Measurements from ENCODE around the gene B4GALT6. TPM values are rescaled to one million over a fixed set of nuclear protein-coding genes. Genes with fewer than 3 reads are reported as not detected.

The B4GALT6 gene
- total and polyA plus RNA-seq, 2 of the 8 experiments (the other 6 are each of a cell fraction or from before 2014, with no cell fraction given): 6.3 to 41.5 TPM

GRCh38 chr18:31631526-31631925, 52.9 kb downstream of the B4GALT6 start:
- no peak overlapping the region for H2BK20ac ChIP-seq (ENCODE audit: low read length)
- H3K18ac ChIP-seq (ENCODE audit: extremely low read depth, low read length): no peak overlapping the region
- H2BK120ac ChIP-seq (replicated peaks; ENCODE audit: low read depth, low read length): no peak overlapping the region
- no peak overlapping the region for H3K23ac ChIP-seq (ENCODE audit: insufficient read length)
- H3K4ac ChIP-seq (replicated peaks; ENCODE audit: insufficient read length, low read depth, low read length): no peak overlapping the region
- no peak overlapping the region for H2BK15ac ChIP-seq (ENCODE audit: low read length)
- H3K23me2 ChIP-seq (ENCODE audit: low read depth, low read length): no peaks in the 10 kb centered on the region
- no peaks in the 10 kb centered on the region for H4K20me1 ChIP-seq (replicated peaks in 1 of 2; ENCODE audit: control insufficient read depth in 1 of 2, insufficient read depth in 2 of 2, low read length in 2 of 2)
- ChIA-PET POLR2A (ENCODE audit: partially characterized antibody) (no interaction called here), CTCF (ENCODE audit: partially characterized antibody) (interaction anchor here (0.7 kb wide), 1 partner anchor 35 kb away, joined by 3 read pairs; no protein-coding TSS in a partner anchor)
- no peak overlapping the region for H3K27ac ChIP-seq (ENCODE audit: low read depth, low read length)
- H3K4me3 ChIP-seq (ENCODE audit: extremely low read depth in 1 of 4, insufficient read depth in 2 of 4, low read depth in 3 of 4, low read length in 4 of 4): no peak overlapping the region
- H3K27me3 ChIP-seq (replicated peaks in 1 of 4; ENCODE audit: control insufficient read depth in 3 of 4, extremely low read depth in 1 of 4, insufficient read depth in 3 of 4, low read length in 3 of 4): no peaks in the 10 kb centered on the region
- no peaks in the 10 kb centered on the region for H3K4me1 ChIP-seq (replicated peaks in 1 of 4; ENCODE audit: control insufficient read depth in 3 of 4, insufficient read depth in 4 of 4, low read length in 3 of 4)
- H4K8ac ChIP-seq (ENCODE audit: extremely low read depth, insufficient read depth, low read length): no peak overlapping the region
- H3K36me3 ChIP-seq (ENCODE audit: control insufficient read depth in 2 of 4, insufficient read depth in 4 of 4, low read length in 3 of 4): peaks cover 0 to 17% (median 5%) of the 10 kb centered on the region in 4 experiments; a peak in 3 of 8 replicates
- no peak overlapping the region for H3K56ac ChIP-seq (replicated peaks; ENCODE audit: insufficient read length, low read depth, low read length)
- no peaks in the 10 kb centered on the region for H3K79me1 ChIP-seq (ENCODE audit: low read depth, low read length)
- H3K14ac ChIP-seq (ENCODE audit: insufficient read length): no peak overlapping the region
- no peak overlapping the region for H3K4me2 ChIP-seq (ENCODE audit: insufficient read depth in 1 of 2, low read depth in 2 of 2, low read length in 2 of 2)
- WGBS, 2 experiments (ENCODE audit: extremely low coverage in 1 of 2, insufficient coverage in 1 of 2, insufficient read length in 1 of 2, insufficient replicate concordance in 2 of 2, low coverage in 1 of 2, low lambda C conversion rate in 2 of 2, missing lambda C conversion rate in 1 of 2): 92% methylated on average over 1 of the region's 1 CpG; no CpG with 5 or more reads in 1 of the 2 experiments
- no peak overlapping the region for H2BK12ac ChIP-seq (ENCODE audit: low read depth, low read length)
- H2AFZ ChIP-seq (ENCODE audit: low read length): no peak overlapping the region
- no peaks in the 10 kb centered on the region for H3K79me2 ChIP-seq (ENCODE audit: control insufficient read depth in 1 of 2, insufficient read depth in 2 of 2, low read length in 2 of 2)
- peaks cover 5 to 10% of the 10 kb centered on the region in 2 experiments for H3K9me3 ChIP-seq (ENCODE audit: insufficient read depth in 2 of 2, low read depth in 1 of 2, low read length in 1 of 2)
- no peak overlapping the region for H4K5ac ChIP-seq (ENCODE audit: insufficient read length, low read depth, low read length)
- no peak overlapping the region for H3K9ac ChIP-seq (replicated peaks in 1 of 4; ENCODE audit: extremely low read depth in 1 of 4, low read depth in 3 of 4, low read length in 3 of 4)
- no peak overlapping the region for H4K91ac ChIP-seq (replicated peaks; ENCODE audit: insufficient read length, low read length)
- H2AK5ac ChIP-seq (ENCODE audit: low read depth, low read length): no peak overlapping the region
- DNase-seq (ENCODE audit: low read depth in 1 of 2, low spot score in 2 of 2) (no peak), FAIRE-seq (no peak)
- H2BK5ac ChIP-seq (ENCODE audit: low read depth, low read length): no peak overlapping the region
- TF ChIP-seq KDM1A (IDR thresholded peaks at IDR 0.05; ENCODE audit: borderline replicate concordance, low read length) (no peak), CBX8 (IDR thresholded peaks at IDR 0.05; ENCODE audit: borderline replicate concordance, low read depth, low read length) (no peak), RNF2 (IDR thresholded peaks at IDR 0.05; ENCODE audit: borderline replicate concordance, low read depth, low read length, missing control alignments, poor library complexity, severe bottlenecking) (no peak), EP300 (IDR thresholded peaks at IDR 0.05; ENCODE audit: borderline replicate concordance in 1 of 2, low read depth in 2 of 2, low read length in 2 of 2) (no peak), KDM5A (IDR thresholded peaks at IDR 0.05; ENCODE audit: low read length) (no peak), GABPA (IDR thresholded peaks at IDR 0.05; ENCODE audit: borderline replicate concordance, insufficient read depth, low read length) (no peak), MAX (IDR thresholded peaks at IDR 0.05) (no peak), CTCF (IDR thresholded peaks at IDR 0.05; ENCODE audit: control extremely low read depth in 1 of 3, insufficient read depth in 1 of 3, low read depth in 1 of 3, low read length in 3 of 3) (no peak), BRCA1 (IDR thresholded peaks at IDR 0.05; ENCODE audit: low read depth, low read length) (no peak), RXRA (IDR thresholded peaks at IDR 0.05; ENCODE audit: insufficient read depth, low read depth, low read length) (no peak), ASH2L (IDR thresholded peaks at IDR 0.05; ENCODE audit: low read length) (no peak)

Data from H1 (cell line).